Kidney (tissue), 14 donors: ENCODE data around the gene LMTK2. TPM values are rescaled to one million over a fixed set of nuclear protein-coding genes. Genes with fewer than 3 reads are reported as not detected.

Experiments
- DNase-seq, 5 donors: peaks; one replicate each; pipeline ENCODE4 v3.0.0-alpha.2; 2013 to 2020
- FAIRE-seq: peaks from 2 replicates; lab custom pipeline; 2012; peaks lifted over from hg19 to GRCh38; lab: Jason Lieb, UNC
- H3K27ac ChIP-seq, 2 donors: one replicate each; pipeline ENCODE4 v1.7.0; 2013; ENCODE audit warnings: low read depth in 2 of 2, low read length in 2 of 2, inconsistent platforms in 1 of 2
- H3K27me3 ChIP-seq: one replicate; pipeline ENCODE4 v1.7.1; 2013; ENCODE audit warnings: low read length, inconsistent platforms; ENCODE audit not compliant: control insufficient read depth, insufficient read depth
- H3K36me3 ChIP-seq, 3 donors: one replicate each; pipeline versions ENCODE4 v1.7.0 to v1.7.1; 2013; ENCODE audit warnings: low read length in 3 of 3, control low read depth in 1 of 3, inconsistent platforms in 1 of 3; ENCODE audit not compliant: insufficient read depth in 3 of 3, control insufficient read depth in 2 of 3
- H3K4me1 ChIP-seq, 3 donors: one replicate each; pipeline versions ENCODE4 v1.7.0 to v1.7.1; 2013; ENCODE audit warnings: low read length in 3 of 3, inconsistent platforms in 1 of 3, low read depth in 1 of 3; ENCODE audit not compliant: control insufficient read depth in 2 of 3, insufficient read depth in 2 of 3
- H3K4me3 ChIP-seq, 3 donors: one replicate each; pipeline versions ENCODE4 v1.7.0 to v1.8.1; 2013; ENCODE audit warnings: low read length in 3 of 3, control low read depth in 1 of 3, inconsistent platforms in 1 of 3
- H3K9ac ChIP-seq, 3 donors: one replicate each; pipeline versions ENCODE4 v1.7.0 to v1.7.1; 2013; ENCODE audit warnings: low read length in 3 of 3, control low read depth in 1 of 3, inconsistent platforms in 1 of 3
- H3K9me3 ChIP-seq, 3 donors: one replicate each; pipeline versions ENCODE4 v1.7.0 to v1.7.1; 2013; ENCODE audit warnings: low read length in 3 of 3, control low read depth in 1 of 3, inconsistent platforms in 1 of 3; ENCODE audit not compliant: control insufficient read depth in 2 of 3, insufficient read depth in 1 of 3
- CTCF ChIP-seq: IDR thresholded peaks from 3 replicates; pipeline ENCODE4 v1.5.1; 2012; ENCODE audit warnings: mild to moderate bottlenecking, moderate library complexity, borderline replicate concordance; ENCODE audit not compliant: insufficient read depth; ENCODE audit errors: extremely low read depth
- intact Hi-C: fragments of 100-400 bp; cut with DNase I; formaldehyde crosslinking; loops from one replicate; pipeline ENCODE4 v1.11.1; 2022
- polyA plus RNA-seq: library from polyadenylated mRNA; stranded (reverse); fragments of 350-450 nt; fragmentation: Illumina TruSeq; extraction: RNeasy Lipid Tissue Mini Kit (QIAGEN cat#74804); gene quantifications from one replicate; pipeline ENCODE4 v1.2.3, GENCODE V29; 2014; ENCODE audit warnings: low read depth, low replicate concordance; ENCODE audit not compliant: insufficient read depth
- total RNA-seq: library from RNA; stranded (reverse); fragmentation: NEBNext Ultra II Directional; extraction: Animal tissue kit (Norgen Biotek cat#: 25700); gene quantifications from one replicate; pipeline ENCODE4 v1.2.1, GENCODE V29; 2021
- donor health status: control.
- donor health status: control.
- donor health status: control.
- donor health status: control.
- donor health status: control.
- donor health status: DM: yes; HTN: yes; CAD: no.
- donor health status: Normal renal cell carcinoma (clear cell type).

The LMTK2 gene
- total and polyA plus RNA-seq, 2 donors from 2014 or later: 3.3 to 24.8 TPM

DNA sequence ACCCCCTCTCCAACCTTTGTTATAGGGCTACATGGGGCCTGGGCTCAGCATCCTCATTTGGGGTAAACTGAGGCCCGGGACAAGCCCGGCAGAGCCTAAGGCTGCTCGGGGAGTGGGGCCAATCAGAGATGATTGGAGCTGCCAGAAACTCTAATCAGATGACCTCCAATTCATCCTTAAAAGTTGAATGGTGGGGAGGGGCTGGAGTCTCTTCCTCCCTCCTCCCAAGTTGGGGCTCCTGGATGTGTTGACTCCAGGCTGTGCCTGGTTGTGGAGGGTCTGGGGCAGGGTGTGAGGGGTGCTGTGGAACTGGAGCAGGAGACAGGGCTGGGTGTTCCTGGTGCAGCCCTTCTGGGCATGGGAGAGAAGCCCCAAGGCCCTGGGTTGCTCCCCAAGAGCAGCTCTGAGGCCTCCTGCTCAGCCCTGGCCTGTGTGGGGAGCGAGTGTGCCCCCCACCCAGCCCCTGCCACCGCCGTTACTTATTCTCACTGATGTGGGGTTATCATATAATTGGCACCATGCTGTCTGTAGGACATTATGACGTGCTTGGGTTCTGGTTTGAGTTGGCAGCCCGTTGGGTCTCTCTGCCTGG is 106.7 kb downstream of the LMTK2 start:
- no peaks in the 10 kb centered on the region for H3K4me1 ChIP-seq
- no peak overlapping the region for H3K9ac ChIP-seq
- TF ChIP-seq CTCF: no peak
- no peaks in the 10 kb centered on the region for H3K27me3 ChIP-seq
- FAIRE-seq (no peak), DNase-seq (peak in 1 of 5 donors; percentile 30)
- intact Hi-C loops: no loop called here
- H3K4me3 ChIP-seq: no peak overlapping the region
- H3K27ac ChIP-seq: no peak overlapping the region
- H3K36me3 ChIP-seq: no peaks in the 10 kb centered on the region
- no peaks in the 10 kb centered on the region for H3K9me3 ChIP-seq

DNA sequence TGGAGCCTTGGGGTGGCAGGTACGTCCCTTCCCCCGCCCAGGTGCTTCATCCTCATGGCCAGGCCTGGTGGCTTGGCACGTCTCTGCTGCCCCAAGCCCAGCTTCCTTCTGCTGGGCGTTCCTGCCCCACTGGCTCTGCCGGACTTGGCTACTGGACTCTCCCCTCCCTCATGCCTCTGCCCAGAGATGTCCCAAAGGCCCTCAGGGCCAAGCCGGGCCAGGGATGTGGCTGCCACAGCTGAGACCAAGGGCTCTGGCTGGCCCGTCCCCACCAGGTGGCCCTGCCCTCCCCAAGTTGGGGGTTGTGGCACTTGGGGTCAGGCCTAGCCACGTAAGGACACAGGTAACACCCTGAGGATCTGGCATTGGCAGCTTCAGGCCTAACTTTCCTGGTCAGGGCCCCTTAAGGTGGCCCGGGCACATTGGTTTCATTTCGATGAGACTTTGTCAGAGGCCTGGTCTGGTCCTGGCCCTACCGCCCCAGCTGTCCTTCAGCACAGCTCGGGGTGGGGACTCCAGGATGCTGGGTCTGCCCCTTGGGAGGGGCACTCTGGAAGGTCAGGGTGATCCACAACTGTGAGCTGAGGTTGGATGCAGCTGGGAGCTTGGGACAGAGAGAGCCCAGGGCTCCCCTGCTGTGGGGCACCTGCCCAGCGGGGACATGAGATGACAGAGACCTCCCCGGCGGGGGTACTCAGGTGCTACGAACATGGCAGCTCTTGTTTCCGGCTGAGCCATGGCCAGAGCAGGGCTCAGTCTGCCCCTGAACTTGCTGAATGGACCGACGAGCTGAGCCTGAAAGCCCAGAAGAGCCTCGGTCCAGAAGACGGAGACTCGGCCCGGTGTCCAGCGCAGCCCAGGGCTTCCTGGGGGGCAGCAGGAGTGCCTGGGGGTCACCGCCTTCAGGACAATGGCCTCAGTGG is 107.5 kb downstream of the LMTK2 start:
- no peaks in the 10 kb centered on the region for H3K4me1 ChIP-seq

GRCh38 chr7:98214811-98215321 is 108.2 kb downstream of the LMTK2 start:
- FAIRE-seq: no peak
- intact Hi-C loops: no loop called here
- H3K27ac ChIP-seq: no peak overlapping the region
- no peak overlapping the region for H3K4me3 ChIP-seq
- H3K4me1 ChIP-seq: no peaks in the 10 kb centered on the region
- TF ChIP-seq CTCF: no peak
- H3K27me3 ChIP-seq: no peaks in the 10 kb centered on the region
- peak in 2 of 5 donors; percentile 44 to 64 for DNase-seq
- H3K9ac ChIP-seq: no peak overlapping the region
- H3K36me3 ChIP-seq: no peaks in the 10 kb centered on the region
- H3K9me3 ChIP-seq: no peaks in the 10 kb centered on the region

More for the DNA sequence above, 107.5 kb downstream of the LMTK2 start:
- Histone ChIP-seq H3K27ac (no peak overlapping the region), H3K9ac (no peak overlapping the region), H3K27me3 (no peaks in the 10 kb centered on the region), H3K9me3 (no peaks in the 10 kb centered on the region), H3K4me3 (no peak overlapping the region), H3K36me3 (no peaks in the 10 kb centered on the region)
- intact Hi-C loops: no loop called here
- no peak for TF ChIP-seq CTCF
- FAIRE-seq (no peak), DNase-seq (peak in 1 of 5 donors; percentile 75)
